GM18867 (cell line): ENCODE data around the gene ZNF276.
A peak's percentile ranks its signal among the peaks of the same experiment; 100 is the strongest.
"Not testable (repeated sequence)": the region's sequence is repeated elsewhere in the genome, so short reads cannot be mapped to it uniquely, and the experiment has no call there.

Source experiments
- ATAC-seq: cut with Tn5 transposase; IDR thresholded peaks from one replicate; pipeline ENCODE4 v1.9.1; 2021; ENCODE audit warnings: mild to moderate bottlenecking, moderate library complexity; ENCODE audit not compliant: unreplicated experiment

Gene ZNF276, protein sequence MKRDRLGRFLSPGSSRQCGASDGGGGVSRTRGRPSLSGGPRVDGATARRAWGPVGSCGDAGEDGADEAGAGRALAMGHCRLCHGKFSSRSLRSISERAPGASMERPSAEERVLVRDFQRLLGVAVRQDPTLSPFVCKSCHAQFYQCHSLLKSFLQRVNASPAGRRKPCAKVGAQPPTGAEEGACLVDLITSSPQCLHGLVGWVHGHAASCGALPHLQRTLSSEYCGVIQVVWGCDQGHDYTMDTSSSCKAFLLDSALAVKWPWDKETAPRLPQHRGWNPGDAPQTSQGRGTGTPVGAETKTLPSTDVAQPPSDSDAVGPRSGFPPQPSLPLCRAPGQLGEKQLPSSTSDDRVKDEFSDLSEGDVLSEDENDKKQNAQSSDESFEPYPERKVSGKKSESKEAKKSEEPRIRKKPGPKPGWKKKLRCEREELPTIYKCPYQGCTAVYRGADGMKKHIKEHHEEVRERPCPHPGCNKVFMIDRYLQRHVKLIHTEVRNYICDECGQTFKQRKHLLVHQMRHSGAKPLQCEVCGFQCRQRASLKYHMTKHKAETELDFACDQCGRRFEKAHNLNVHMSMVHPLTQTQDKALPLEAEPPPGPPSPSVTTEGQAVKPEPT

DNA sequence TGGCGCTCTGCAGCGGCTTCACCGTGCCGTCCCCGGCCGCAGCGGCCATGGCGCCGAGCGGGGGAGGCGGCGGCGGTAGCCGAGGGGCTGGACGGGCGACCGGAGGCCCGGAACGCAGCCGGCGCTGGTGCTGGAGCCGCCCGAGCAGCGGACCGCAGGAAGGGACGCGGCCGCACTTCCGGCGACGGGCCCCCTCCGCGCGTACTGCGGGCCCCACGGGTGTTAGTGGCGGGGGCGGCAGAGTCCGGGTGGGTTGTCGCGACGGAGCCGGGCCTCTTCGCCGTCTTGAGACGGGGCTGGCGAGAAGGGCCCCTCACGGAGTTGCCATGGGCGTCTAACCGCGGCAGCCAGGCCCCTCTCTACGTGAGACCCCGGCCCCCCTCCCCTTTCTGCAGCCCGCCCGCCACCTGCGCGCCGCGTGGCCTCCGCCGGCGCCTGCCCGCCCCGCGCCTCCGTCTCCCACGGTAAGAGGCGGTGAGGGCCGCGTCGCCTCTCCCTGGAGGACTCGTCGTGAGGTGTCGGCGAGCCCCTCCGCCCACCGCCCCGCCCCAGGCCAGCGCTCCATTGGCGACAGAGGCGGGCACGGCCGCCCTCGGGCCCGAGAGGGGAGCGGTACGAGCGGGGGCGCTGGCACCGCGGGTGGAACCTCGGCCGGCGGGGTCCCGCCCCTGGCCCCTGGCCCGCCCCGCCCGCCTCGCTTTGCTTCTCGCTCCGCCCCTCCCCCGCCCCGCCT, at the start of gene ZNF276, which contains the start of gene VPS9D1:
TSS of gene ZNF276 (plus strand) at position 725 of the 733 bp plus-strand sequence. CDS start 104 bp downstream, outside the sequence.
TSS of gene VPS9D1 (minus strand) at position 86 of the 733 bp plus-strand sequence. CDS start at position 49, 37 bp downstream.
- peak; percentile 50 for ATAC-seq

DNA sequence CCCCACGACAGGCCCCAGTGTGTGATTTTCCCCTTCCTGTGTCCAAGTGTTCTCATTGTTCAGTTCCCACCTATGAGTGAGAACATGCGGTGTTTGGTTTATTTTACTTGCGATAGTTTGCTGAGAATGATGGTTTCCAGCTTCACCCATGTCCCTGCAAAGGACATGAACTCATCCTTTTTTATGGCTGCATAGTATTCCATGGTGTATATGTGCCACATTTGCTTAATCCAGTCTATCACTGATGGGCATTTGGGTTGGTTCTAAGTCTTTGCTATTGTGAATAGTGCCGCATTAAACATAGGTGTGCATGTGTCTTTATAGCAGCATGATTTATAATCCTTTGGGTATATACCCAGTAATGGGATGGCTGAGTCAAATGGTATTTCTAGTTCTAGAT, 49.8 kb upstream of the ZNF276 start:
- ATAC-seq: not testable (repeated sequence)

DNA sequence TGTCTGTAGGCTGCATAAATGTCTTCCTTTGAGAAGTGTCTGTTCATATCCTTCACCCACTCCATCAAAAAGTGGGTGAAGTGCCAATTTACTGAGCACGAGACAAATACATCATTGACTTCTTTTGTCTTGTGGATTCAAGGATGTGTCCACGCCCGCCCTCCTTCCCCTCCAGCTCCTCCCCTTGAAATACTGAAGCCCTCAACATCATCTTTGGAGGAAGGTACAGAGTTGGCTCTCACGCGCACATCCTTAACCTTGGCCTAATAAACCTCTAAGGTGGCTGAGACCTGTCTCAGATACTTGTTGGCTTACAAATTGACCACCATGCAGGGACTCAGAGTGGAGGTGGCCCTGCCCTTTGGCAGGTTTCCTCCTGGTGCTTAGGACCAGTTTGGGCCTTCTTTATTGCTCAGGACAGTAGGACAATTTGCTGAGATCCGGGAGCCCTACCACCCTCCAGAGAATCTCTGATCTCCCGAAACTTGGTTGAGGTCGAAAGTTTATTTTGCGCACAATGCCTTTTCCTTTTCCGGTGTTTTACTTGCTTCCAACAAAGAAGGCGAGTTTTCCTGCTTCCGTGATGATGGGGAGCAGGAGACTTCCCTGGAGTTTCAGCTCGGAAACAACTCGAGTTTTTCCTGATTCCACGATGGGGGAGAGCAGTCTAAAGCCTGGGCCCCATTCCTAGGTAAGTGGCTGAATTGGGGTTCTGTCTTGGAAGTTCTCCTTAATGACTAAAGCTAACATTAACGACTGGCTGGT, 49.0 kb upstream of the ZNF276 start:
- ATAC-seq: no peak

DNA sequence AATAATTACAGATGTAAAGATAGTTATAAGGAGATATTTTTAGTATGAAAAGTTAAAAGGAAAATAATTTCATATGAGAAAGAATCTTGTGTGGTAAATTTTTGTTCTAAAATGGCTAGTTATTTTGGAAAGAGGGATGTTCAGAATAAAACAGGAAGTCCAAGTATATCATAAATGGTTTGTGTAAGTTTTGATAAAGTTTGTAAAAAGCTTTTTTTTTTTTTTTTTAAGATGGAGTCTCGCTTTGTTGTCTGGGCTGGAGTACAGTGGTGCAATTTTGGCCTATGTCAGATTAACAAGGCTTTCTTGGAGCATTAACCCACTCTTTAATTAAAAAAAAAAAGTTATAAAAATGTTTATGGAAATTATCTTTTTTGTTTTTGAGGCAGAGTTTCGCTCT, 43.1 kb upstream of the ZNF276 start:
- no peak for ATAC-seq

DNA sequence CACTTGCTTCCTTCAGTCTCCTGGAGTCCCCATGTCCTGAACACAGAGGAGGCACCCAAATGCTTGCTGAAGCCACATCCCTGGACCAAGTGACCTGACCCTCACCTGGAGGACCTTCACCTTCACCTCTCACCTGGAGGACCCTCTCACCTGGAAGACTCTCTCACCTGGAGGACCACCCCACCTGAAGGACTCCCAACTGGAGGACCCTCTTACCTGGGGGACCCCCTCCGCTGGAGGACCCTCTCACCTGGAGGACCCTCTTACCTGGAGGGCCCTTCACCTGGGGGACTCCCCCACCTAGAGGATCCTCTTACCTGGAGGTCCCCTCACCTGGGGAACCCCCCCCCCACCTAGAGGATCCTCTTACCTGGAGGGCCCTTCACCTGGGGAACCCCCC, 35.4 kb upstream of the ZNF276 start:
- no peak for ATAC-seq

DNA sequence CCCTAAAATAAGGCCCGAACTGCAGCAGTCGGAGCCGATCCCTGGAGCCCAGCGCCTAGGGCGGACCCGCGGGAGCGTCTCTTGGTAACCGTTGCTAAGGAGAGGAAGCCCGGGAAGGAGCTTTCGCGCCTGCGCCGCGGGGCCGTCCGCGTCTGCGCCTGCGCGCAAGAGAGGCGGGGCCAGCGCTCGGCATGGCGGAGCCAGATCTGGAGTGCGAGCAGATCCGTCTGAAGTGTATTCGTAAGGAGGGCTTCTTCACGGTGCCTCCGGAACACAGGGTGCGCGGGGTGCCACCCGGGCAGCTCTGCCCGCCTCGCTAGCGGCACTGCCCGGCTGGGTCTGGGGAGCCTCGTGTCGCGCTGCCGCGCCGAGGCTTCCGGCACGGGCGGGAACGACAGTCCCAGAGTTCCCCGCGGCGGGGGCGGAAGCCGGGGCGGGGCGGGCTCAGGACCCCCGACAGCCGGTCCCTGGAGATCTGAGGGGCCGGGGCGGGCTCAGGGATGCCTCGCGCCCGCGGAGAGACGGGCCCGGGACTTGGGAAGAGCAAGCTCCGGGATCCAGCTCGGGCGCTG, 34.7 kb upstream of the ZNF276 start, which contains the start of gene CDK10:
TSS of gene CDK10 (plus strand) at position 170 of the 572 bp plus-strand sequence. CDS start at position 192, 22 bp downstream.
- peak; percentile 79 for ATAC-seq

DNA sequence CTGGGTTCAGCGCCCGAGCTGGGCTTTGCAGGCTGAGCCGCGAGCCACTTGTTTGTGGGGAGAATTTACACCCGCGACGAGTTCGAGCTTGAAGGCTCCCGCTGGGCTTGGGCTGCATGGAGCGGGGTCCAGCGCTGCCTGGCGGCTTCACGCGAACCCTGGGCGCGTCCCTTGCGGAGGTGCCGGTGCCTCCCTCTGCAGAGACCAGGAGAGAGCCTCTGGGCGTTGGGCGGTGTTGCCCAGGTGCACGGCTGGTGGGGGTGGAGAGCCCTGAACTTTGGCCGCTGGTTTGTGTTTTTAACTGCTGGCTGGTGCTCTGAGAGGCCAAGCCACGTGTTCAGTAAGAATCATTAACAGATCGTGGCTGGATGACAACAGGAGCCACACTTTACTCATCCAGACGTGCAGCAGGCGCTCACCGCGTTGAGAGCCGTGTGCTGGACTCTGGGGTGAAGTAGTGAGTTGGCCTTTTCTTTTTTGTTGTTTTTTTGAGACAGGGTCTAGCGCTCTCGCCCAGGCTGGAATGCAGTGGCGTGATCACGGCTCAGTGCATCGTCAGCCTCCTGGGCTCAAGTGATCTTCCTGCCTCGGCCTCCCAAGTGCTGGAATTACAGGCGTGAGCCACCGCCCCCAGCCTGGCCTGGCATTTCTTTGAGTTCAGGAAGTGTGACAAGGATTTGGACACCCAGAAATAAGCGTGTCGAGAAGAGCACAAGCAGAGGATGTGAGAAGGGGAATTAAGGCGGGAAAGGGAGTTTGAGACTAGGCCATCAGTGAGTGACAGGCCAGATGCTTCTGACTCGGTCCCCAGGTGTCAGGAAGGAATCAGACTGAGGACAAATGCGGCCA, 34.0 kb upstream of the ZNF276 start:
- ATAC-seq: peak; percentile 42

DNA sequence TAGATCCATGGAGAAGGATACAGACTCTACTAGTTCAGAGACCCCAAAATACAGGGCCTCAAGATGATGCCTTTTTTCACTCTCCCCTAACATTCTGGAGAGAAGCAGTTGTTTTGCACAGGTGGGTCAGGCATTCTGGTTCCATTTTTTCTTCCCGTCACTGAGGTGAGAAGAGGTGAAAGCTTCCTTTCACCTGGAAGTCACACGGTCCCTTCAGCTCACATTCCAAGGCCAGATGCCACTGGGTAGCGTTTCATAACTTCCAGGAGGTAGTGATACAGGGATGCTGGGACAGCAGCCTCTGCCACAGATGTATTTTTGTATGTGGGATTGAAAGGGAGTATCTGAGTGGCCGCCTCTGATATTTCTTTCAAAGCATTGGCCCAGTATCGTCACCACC, 32.9 kb upstream of the ZNF276 start:
- ATAC-seq: no peak

DNA sequence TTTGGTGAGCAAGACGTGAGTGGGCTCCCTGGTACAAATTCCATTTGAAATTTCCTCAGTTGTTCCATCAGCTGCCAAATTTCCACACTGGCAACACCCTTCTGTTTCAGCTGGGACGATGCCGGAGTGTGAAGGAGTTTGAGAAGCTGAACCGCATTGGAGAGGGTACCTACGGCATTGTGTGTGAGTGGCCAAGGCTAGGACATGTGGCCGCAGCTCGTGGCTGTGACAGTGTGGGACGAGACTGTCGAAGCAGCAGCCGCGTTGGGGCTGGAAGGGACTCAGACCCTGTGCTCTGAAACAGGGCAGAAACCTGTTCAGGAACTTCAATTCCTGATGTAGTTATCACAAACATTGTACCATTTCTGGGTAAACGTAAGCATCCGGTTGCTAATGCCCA, 32.2 kb upstream of the ZNF276 start:
- ATAC-seq: no peak

DNA sequence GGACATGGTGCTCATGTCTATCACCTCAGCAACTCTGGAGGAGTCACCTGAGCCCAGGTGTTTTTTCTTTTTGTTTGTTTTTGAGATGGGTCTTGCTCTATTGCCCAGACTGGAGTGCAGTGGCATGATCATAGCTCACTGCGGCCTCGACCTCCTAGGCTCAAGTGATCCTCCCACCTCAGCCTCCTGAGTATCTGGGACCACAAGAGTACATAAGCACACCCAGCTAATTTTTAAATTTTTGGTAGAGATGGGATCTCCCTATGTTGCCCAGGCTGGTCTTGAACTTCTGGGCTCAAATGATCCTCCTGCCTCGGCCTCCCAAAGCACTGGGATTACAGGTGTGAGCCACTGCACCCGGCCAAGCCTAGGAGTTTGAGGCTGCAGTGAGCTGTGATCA, 31.7 kb upstream of the ZNF276 start:
- not testable (repeated sequence) for ATAC-seq

DNA sequence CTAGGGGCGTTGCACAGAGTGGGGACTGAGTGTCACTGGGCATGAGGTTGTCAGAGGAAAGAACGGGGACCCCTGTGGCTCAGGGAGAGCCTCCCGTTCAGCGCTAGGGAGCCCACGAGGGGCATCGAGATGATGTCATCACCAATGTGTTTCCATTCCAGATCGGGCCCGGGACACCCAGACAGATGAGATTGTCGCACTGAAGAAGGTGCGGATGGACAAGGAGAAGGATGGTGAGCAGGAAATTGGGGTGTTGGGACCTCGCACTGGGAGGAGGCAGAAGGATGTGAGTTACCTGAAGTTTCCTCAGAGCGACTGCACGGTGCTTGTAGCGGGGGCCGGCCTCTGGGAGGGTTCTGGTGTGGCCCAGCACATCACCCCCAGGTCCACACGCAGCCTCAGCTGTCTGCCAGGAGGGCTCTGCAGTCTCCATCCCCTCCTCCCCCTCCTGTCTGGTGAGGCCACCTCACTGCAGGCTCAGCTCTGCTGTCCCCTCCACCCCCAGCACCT, 30.9 kb upstream of the ZNF276 start:
- no peak for ATAC-seq

DNA sequence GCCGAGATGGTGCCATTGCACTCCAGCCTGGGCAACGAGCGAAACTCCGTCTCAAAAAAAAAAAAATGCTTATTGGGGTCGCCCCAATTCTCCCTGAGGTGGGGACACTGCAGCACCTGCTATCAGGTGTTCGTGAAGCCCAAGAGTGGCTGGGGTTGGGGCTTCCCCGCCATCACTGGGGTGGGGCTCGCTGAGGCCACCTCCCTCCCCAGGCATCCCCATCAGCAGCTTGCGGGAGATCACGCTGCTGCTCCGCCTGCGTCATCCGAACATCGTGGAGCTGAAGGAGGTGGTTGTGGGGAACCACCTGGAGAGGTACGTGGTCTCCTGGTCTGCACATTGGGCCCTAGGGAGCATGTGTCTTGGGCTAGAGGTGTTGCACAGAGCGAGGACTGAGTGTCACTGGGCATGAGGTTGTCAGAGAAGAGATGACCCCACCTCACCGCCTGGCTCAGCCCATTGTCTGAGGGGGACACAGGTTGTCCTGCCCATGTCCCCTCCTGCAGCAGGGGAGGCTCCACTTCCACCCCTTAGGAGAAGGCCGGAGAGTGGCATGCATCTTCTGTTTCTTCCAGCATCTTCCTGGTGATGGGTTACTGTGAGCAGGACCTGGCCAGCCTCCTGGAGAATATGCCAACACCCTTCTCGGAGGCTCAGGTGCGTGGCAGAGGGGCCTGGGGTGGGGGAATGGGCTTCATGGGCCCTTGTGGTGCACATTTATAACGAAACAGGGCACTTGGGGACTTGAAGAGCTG, 29.9 kb upstream of the ZNF276 start:
- no peak for ATAC-seq

DNA sequence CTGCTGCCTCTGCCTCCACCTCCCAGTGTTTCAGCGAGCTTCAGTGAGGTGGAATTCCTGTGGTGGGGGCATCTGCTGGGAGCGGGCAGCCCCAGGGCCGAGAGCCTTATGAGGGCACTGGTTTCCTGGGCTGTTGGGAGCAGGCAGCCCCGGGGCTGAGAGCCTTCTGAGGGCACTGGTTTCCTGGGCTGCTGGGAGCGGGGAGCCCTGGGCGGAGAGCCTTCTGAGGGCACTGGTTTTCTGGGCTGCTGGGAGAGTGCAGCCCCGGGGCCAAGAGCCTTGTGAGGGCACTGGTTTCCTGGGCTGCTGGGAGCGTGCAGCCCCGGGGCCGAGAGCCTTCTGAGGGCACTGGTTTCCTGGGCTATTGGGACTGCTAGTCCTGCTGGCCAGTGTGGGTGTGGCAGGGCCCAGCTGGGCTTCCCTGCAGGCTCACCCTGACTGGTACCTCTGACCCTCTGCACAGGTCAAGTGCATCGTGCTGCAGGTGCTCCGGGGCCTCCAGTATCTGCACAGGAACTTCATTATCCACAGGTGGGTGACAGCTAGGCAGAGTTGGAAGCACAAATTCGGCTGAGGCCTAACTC, 29.3 kb upstream of the ZNF276 start:
- no peak for ATAC-seq

DNA sequence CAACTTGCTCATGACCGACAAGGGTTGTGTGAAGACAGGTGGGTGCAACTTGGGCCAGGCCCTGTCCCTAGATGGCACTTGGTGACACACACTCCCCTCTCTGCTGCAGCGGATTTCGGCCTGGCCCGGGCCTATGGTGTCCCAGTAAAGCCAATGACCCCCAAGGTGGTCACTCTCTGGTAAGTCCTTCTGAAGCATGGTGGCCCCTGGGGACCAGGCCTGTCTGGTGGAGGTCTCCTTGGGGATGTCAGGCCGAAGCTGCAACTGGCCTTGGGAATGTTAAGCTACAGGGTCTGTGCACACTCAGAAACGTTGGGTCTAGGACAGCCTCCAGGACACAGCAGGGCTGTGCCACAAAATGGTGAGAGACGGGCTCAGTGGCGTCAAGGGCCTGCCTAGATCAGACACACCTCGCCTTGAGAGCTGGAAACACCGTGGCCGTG, 28.0 kb upstream of the ZNF276 start:
- no peak for ATAC-seq

DNA sequence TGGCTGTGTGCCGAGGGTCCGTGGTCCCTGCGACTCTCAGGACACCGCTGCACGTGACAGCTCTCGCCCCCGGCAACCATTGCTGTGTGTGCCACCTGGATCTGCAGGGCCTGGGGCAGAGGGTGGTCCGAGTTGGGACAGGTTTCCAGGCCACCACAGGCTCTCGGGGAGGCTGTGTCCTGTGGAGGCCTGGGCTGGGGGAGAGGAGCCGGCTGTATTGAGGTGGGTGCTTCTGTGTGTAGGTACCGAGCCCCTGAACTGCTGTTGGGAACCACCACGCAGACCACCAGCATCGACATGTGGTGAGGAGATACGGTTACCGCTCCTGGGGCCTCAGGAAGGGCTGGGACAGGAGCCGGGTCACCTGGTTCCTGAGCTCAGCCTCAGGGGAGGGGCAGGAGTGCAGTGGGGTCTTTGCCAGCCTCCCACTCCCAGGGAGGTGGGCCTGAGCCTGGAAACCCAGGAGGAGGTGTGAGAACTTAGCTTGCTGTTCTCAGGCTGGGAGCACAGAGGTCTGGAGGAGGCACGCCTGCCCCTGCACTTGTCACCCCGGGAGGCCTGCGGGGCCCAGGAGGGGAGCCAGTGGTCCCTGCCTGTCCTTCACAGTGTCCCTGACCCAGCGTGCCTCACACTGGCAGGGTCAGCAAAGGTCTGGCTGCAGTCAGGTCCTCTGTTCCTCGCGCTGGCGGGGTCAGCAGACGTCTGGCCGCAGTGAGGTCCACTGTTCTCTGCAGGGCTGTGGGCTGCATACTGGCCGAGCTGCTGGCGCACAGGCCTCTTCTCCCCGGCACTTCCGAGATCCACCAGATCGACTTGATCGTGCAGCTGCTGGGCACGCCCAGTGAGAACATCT, 27.2 kb upstream of the ZNF276 start:
- ATAC-seq: no peak

DNA sequence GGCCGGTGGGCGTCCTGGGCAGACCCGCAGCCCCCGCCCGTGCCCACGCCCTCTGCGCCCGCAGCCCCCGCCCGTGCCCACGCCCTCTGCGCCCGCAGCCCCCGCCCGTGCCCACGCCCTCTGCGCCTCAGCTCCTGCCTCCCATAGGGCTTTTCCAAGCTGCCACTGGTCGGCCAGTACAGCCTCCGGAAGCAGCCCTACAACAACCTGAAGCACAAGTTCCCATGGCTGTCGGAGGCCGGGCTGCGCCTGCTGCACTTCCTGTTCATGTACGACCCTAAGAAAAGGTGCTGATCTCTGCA, 26.6 kb upstream of the ZNF276 start:
- not testable (repeated sequence) for ATAC-seq

DNA sequence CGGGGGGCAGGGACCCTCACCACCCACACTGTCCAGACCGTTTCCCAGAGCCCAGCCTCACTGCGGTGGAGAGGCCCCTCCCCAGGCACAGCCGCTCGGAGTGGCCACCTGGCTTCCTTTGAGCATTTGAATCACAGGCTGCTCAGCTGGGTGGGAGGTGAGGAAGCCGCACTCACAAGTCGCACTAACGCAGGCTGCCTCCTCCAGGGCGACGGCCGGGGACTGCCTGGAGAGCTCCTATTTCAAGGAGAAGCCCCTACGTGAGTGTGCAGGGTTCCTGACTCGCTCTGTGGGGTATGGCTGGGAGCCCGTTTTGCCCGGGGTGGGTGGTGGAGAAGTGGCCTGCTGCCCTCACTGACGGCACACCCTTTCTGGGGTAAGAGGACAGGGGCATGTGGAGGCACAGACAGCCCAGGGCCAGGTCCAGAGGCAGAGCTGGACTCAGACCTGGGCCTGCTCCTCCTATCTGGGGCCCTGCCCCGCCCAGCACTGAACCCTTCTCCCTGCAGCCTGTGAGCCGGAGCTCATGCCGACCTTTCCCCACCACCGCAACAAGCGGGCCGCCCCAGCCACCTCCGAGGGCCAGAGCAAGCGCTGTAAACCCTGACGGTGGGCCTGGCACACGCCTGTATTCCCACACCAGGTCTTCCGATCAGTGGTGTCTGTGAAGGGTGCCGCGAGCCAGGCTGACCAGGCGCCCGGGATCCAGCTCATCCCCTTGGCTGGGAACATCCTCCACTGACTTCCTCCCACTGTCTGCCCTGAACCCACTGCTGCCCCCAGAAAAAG, 26.1 kb upstream of the ZNF276 start:
- no peak for ATAC-seq
